Ovary (tissue), 9 donors: ENCODE measurements around the gene CACHD1. TPM values are rescaled to one million over a fixed set of nuclear protein-coding genes. Genes with fewer than 3 reads are reported as not detected.
A peak's percentile ranks its signal among the peaks of the same experiment; 100 is the strongest.

Experiments
- DNase-seq, 5 donors: peaks; one replicate each; pipeline ENCODE4 v3.0.0-alpha.2; 2019 to 2020
- H3K27ac ChIP-seq, 2 donors: fragments of 200-600 bp; one replicate each; pipeline versions ENCODE4 v1.5.1 to v1.8.0; 2019 to 2022
- H3K27me3 ChIP-seq: fragments of 200-600 bp; one replicate; pipeline ENCODE4 v1.8.0; 2022
- H3K36me3 ChIP-seq: fragments of 200-600 bp; sonication (generic); one replicate; pipeline ENCODE4 v1.5.1; 2019
- H3K4me1 ChIP-seq: one replicate; pipeline ENCODE4 v1.8.1; 2013; ENCODE audit warnings: mild to moderate bottlenecking, moderate library complexity; ENCODE audit not compliant: insufficient read depth
- H3K4me3 ChIP-seq: fragments of 200-600 bp; sonication (generic); one replicate; pipeline ENCODE4 v1.5.1; 2017
- H3K9me3 ChIP-seq, 2 donors: fragments of 200-600 bp in 1 of 2; sonication (generic) in 1 of 2; one replicate each; pipeline versions ENCODE4 v1.5.1 to v1.8.1; 2013 to 2019; ENCODE audit warnings: mild to moderate bottlenecking in 1 of 2, moderate library complexity in 1 of 2
- CTCF ChIP-seq, 3 donors: fragments of 450-650 bp in 2 of 3; fragments of 200-600 bp in 1 of 3; IDR thresholded peaks; one replicate each; pipeline versions ENCODE4 v1.5.1 to v1.8.0; 2016 to 2022; ENCODE audit warnings: antibody characterized with exemption in 3 of 3, mild to moderate bottlenecking in 1 of 3
- EP300 ChIP-seq: sonication (generic); formaldehyde crosslinking; IDR thresholded peaks from one replicate; pipeline ENCODE4 v1.6.1; 2017; ENCODE audit warnings: antibody characterized with exemption
- POLR2A ChIP-seq: fragments of 450-650 bp; IDR thresholded peaks from one replicate; pipeline ENCODE4 v1.6.1; 2017; ENCODE audit warnings: antibody characterized with exemption, mild to moderate bottlenecking, moderate library complexity
- WGBS, 3 donors: extraction: QIAGEN DNeasy Blood & Tissue Kit in 1 of 3; methylation state at CpG; one replicate each; pipeline versions ENCODE4 v1.1.5 to v1.1.7; 2013 to 2017; 5-methylcytosine and 5-hydroxymethylcytosine counted together
- intact Hi-C, 4 donors: fragments of 100-400 bp; cut with DNase I; formaldehyde crosslinking; loops; one replicate each; pipeline versions ENCODE4 v1.11.0 to v1.15.1; 2022 to 2023
- polyA plus RNA-seq, 2 donors: library from polyadenylated mRNA; stranded (reverse); fragments of 200-250 nt in 1 of 2; fragments of 350-450 nt in 1 of 2; fragmentation: Illumina TruSeq in 1 of 2; extraction: RNeasy Lipid Tissue Mini Kit (QIAGEN cat#74804) in 1 of 2; gene quantifications; one replicate each; pipeline ENCODE4 v1.2.3, GENCODE V29; 2013 to 2014
- total RNA-seq, 7 donors: library from RNA; depleted of rRNA in 2 of 7; stranded (reverse); fragments of >200 nt in 2 of 7; fragmentation: NEBNext Ultra II Directional in 3 of 7; extraction: Animal tissue kit (Norgen Biotek cat#: 25700) in 3 of 7; gene quantifications; one replicate each; pipeline versions ENCODE4 v1.1.0 to v1.2.4, GENCODE V29; 2016 to 2023
- donor health status: DM: no; HTN: no; CAD: no; lungs with moderate emphysema.
- donor health status: DM: no; HTN: no; CAD: no.
- donor health status: Bipolar disorder and iron deficiency.
- donor health status: DM: yes; HTN: yes; CAD: no.
- donor health status: DM: no; HTN: no; CAD: no.
- donor health status: DM: yes; HTN: yes; CAD: no.

CACHD1 gene
- total and polyA plus RNA-seq, 9 donors, result 17.0 to 33.1 (median 23.2) TPM

GRCh38 chr1:64543831-64544230 is 73.9 kb downstream of the CACHD1 start:
- H3K27ac ChIP-seq, result peak overlapping the region in 1 of 2 donors; percentile 11
- DNase-seq, result peak in 2 of 5 donors; percentile 31 to 52
- H3K27me3 ChIP-seq, result no peaks in the 10 kb centered on the region

GRCh38 chr1:64545118-64545843 is 75.4 kb downstream of the CACHD1 start:
- H3K4me3 ChIP-seq, result no peak overlapping the region
- H3K27me3 ChIP-seq, result no peaks in the 10 kb centered on the region
- TF ChIP-seq POLR2A (no peak), EP300 (no peak), CTCF (IDR thresholded peaks at IDR 0.05) (no peak)
- DNase-seq, result no peak
- intact Hi-C loops, result loop anchor here in 2 of 4 donors (10.0 kb wide), 1 partner anchor 70 kb away; the partner anchor contains the start of gene CACHD1 (in 2 of the 2)
- 50 to 55% (median 54%) methylated on average over 6 of the region's 6 CpGs for WGBS, 3 donors
- H3K27ac ChIP-seq, result no peak overlapping the region
- H3K4me1 ChIP-seq, result peaks cover 17% of the 10 kb centered on the region
- no peaks in the 10 kb centered on the region for H3K36me3 ChIP-seq
- no peaks in the 10 kb centered on the region for H3K9me3 ChIP-seq

More at GRCh38 chr1:64543831-64544230, 73.9 kb downstream of the CACHD1 start:
- 42 to 66% (median 50%) methylated on average over 4 of the region's 4 CpGs for WGBS, 3 donors
- H3K4me3 ChIP-seq, result no peak overlapping the region
- H3K4me1 ChIP-seq, result peaks cover 15% of the 10 kb centered on the region
- no peaks in the 10 kb centered on the region for H3K9me3 ChIP-seq
- TF ChIP-seq EP300 (no peak), CTCF (IDR thresholded peaks at IDR 0.05) (no peak), POLR2A (no peak)
- intact Hi-C loops, result loop anchor here in 2 of 4 donors (10.0 kb wide), 1 partner anchor 69 kb away; the partner anchor contains the start of gene CACHD1 (in 2 of the 2)
- no peaks in the 10 kb centered on the region for H3K36me3 ChIP-seq

GRCh38 chr1:64546013-64546412 is 76.1 kb downstream of the CACHD1 start:
- no peak overlapping the region for H3K4me3 ChIP-seq
- peak overlapping the region in 1 of 2 donors; percentile 33 for H3K27ac ChIP-seq
- H3K36me3 ChIP-seq, result no peaks in the 10 kb centered on the region
- no peaks in the 10 kb centered on the region for H3K9me3 ChIP-seq
- no peaks in the 10 kb centered on the region for H3K27me3 ChIP-seq
- no peak for TF ChIP-seq POLR2A
- no peak for TF ChIP-seq EP300
- TF ChIP-seq CTCF (IDR thresholded peaks at IDR 0.05), result no peak
- peaks cover 17% of the 10 kb centered on the region for H3K4me1 ChIP-seq
- DNase-seq, result no peak
- intact Hi-C loops, result loop anchor here in 2 of 4 donors (10.0 kb wide), 1 partner anchor 71 kb away; the partner anchor contains the start of gene CACHD1 (in 2 of the 2)
- WGBS, 3 donors, result 4 to 11% (median 9%) methylated on average over 2 of the region's 2 CpGs

- Histone ChIP-seq H3K4me3 (no peak overlapping the region), H3K27ac (no peak overlapping the region), H3K27me3 (no peaks in the 10 kb centered on the region), H3K4me1 (peaks cover 13% of the 10 kb centered on the region), H3K36me3 (no peaks in the 10 kb centered on the region), H3K9me3 (no peaks in the 10 kb centered on the region)
- DNase-seq, result no peak
- intact Hi-C loops, result loop anchor here in 2 of 4 donors (10.0 kb wide), 1 partner anchor 75 kb away; the partner anchor contains the start of gene CACHD1 (in 2 of the 2)
- 39 to 46% (median 46%) methylated on average over 6 of the region's 6 CpGs for WGBS, 3 donors
- TF ChIP-seq EP300 (no peak), CTCF (IDR thresholded peaks at IDR 0.05) (no peak), POLR2A (no peak)
Measured at GRCh38 chr1:64549464-64550239, 79.7 kb downstream of the CACHD1 start.
